Mesodermal cell (in vitro differentiated cells): Measurements from ENCODE around the gene SH3BGR.

ENCODE experiments used
- H3K27ac ChIP-seq: 2 replicates; pipeline ENCODE4 v1.7.0; 2013; ENCODE audit warnings: mild to moderate bottlenecking, low read depth, low read length, moderate library complexity; ENCODE audit not compliant: severe bottlenecking
- H3K36me3 ChIP-seq: 2 replicates; pipeline ENCODE4 v1.7.1; 2013; ENCODE audit warnings: mild to moderate bottlenecking, low read length, moderate library complexity; ENCODE audit not compliant: control insufficient read depth, insufficient read depth
- H3K4me1 ChIP-seq: one replicate; pipeline ENCODE4 v1.7.1; 2013; ENCODE audit warnings: mild to moderate bottlenecking, low read length; ENCODE audit not compliant: insufficient read depth, control insufficient read depth, poor library complexity, severe bottlenecking
- H3K4me3 ChIP-seq: 2 replicates; pipeline ENCODE4 v1.7.0; 2013; ENCODE audit warnings: low read length, control low read depth, mild to moderate bottlenecking; ENCODE audit not compliant: insufficient read depth, poor library complexity, severe bottlenecking; ENCODE audit errors: extremely low read depth
- H3K9me3 ChIP-seq: 2 replicates; pipeline ENCODE4 v1.7.1; 2013; ENCODE audit warnings: mild to moderate bottlenecking, low read length, moderate library complexity; ENCODE audit not compliant: control insufficient read depth
- WGBS, 2 experiments: methylation state at CpG; one replicate each; pipeline ENCODE4 v1.1.5; 2013; ENCODE audit warnings: missing lambda C conversion rate in 2 of 2; ENCODE audit not compliant: insufficient coverage in 2 of 2; 5-methylcytosine and 5-hydroxymethylcytosine counted together

Gene SH3BGR

DNA sequence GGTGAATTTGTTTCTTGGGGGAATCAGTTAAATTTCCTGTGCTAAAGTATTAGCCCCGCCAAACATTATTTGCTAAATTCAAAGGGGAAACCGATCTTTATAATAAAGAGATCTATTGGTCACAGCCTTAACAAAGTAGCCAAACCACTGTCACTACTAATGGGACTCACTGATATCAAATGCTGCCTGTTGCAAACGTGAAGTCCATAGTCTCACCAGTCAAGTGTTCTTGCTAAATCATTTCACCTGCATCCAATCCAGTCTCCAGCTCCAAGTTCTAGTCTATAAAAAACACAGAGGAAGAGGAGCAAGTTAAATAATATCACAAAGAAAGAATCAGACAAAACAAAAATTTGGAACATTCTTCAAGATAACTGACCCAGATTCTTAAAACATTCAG, 30.1 kb downstream of the SH3BGR start:
- Histone ChIP-seq H3K36me3 (no peaks in the 10 kb centered on the region), H3K4me3 (no peak overlapping the region), H3K4me1 (no peaks in the 10 kb centered on the region), H3K27ac (no peak overlapping the region), H3K9me3 (no peaks in the 10 kb centered on the region)
- WGBS, 2 experiments, result 60 to 81% methylated on average over 2 of the region's 3 CpGs

DNA sequence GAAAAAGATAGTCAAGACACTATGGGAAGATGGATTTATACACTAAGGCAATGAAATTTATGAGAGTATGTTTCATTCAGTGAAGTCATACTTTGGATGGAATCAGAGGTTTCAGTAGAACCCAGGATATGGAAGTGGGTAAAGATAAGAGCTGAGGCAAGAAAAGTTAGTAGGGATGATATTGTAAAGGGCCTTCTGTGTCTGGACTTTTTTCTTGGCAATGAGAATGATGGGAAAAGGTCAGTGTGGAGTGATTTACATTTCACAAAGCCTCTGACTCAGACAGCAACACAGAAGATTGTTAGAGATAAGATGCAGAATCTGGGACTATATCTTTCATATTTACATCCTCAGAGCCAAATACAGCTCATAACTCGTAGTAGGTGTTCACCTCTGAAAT, 32.1 kb downstream of the SH3BGR start:
- H3K4me1 ChIP-seq, result no peaks in the 10 kb centered on the region
- H3K36me3 ChIP-seq, result no peaks in the 10 kb centered on the region
- no peaks in the 10 kb centered on the region for H3K9me3 ChIP-seq
- no CpG with 5 or more reads among the region's 1 CpG for WGBS, 2 experiments
- no peak overlapping the region for H3K27ac ChIP-seq
- no peak overlapping the region for H3K4me3 ChIP-seq

DNA sequence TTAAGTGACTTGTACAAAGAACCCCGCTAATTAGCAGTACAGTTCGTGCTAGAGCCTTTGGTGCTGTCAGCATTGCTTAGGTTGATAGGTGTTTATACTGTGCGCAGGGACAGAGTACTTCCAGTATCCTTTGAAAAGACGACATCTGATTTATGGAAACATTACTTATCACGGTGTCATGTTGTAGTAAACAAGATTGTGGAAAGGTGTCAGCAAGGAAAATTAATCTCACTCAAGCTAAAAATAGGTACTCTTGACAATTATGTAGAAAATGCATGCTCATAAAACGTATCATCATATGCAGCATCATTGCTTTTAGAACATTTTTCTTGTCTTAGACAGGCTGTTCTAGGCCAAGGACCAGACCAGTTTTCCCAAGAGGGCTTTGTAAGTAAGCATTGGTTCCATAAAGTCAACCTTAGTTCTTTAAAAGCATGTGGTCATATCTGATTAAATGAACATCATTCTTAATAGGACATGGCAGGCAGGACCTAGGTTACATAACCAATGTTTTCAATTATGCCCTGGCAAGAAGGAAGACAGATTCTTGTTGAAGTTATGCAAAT, 33.0 kb downstream of the SH3BGR start:
- H3K9me3 ChIP-seq, result no peaks in the 10 kb centered on the region
- no peaks in the 10 kb centered on the region for H3K4me1 ChIP-seq
- no peak overlapping the region for H3K4me3 ChIP-seq
- no peaks in the 10 kb centered on the region for H3K36me3 ChIP-seq
- no peak overlapping the region for H3K27ac ChIP-seq
- WGBS, 2 experiments, result 88 to 92% methylated on average over 4 to 5 of the region's 6 CpGs

DNA sequence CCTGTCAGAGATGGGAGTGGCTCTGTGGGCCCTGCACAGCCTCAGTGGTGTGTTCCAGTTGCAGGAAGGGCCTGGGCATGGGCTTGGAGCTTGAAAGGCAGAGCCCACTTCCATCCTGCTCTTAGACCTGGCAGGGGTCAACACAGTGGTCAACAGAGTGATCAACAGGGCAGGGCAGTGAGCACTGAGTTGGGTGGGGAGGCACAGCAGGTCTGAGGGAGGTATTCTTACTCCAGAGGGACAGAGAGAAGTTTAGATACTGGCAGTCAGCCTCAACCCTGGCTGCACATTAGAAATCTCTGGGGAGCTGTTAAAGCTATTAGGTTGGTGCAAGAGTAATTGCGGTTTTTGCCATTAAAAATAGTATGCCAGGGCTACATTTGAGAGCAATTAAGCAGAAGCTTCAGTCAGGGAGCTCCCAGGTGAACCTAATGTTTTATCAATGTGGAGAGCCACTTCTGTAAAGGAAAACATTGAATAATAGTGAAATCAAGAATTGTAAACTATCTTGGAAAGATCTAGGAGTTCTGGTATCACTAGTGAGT, 37.7 kb downstream of the SH3BGR start:
- H3K9me3 ChIP-seq, result no peaks in the 10 kb centered on the region
- no peak overlapping the region for H3K4me3 ChIP-seq
- no peaks in the 10 kb centered on the region for H3K36me3 ChIP-seq
- H3K27ac ChIP-seq, result no peak overlapping the region
- WGBS, 2 experiments, result 78 to 91% methylated on average over 1 of the region's 1 CpG
- H3K4me1 ChIP-seq, result no peaks in the 10 kb centered on the region

- no peaks in the 10 kb centered on the region for H3K36me3 ChIP-seq
- no peak overlapping the region for H3K27ac ChIP-seq
- H3K9me3 ChIP-seq, result no peaks in the 10 kb centered on the region
- H3K4me1 ChIP-seq, result no peaks in the 10 kb centered on the region
- no peak overlapping the region for H3K4me3 ChIP-seq
- WGBS, 2 experiments, result 87 to 93% methylated on average over 1 of the region's 1 CpG
Measured at GRCh38 chr21:39499156-39499555, 47.4 kb downstream of the SH3BGR start.

DNA sequence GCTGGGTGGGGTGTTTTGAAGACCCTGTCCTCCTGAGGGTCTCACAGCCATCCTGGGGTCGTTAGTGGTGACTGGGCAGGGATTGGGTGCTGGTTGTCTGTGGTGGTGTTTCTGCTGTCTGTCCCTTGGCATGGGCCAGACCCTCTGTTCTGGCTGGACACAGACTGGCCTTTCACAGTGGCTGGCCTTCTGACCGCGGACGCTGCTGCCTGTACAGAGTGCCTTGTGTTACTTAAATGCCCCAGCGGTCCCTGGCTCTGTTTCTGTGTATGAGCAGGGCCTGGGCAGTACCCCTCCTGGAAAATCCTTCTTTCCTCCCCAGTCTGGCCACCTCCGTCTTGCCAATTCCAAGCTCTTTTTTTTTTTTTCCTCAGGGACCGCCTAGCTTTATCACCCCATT, 50.9 kb downstream of the SH3BGR start:
- Histone ChIP-seq H3K36me3 (no peaks in the 10 kb centered on the region), H3K9me3 (no peaks in the 10 kb centered on the region), H3K27ac (no peak overlapping the region), H3K4me3 (no peak overlapping the region), H3K4me1 (no peaks in the 10 kb centered on the region)
- WGBS, 2 experiments, result 96% methylated on average over 5 of the region's 7 CpGs

DNA sequence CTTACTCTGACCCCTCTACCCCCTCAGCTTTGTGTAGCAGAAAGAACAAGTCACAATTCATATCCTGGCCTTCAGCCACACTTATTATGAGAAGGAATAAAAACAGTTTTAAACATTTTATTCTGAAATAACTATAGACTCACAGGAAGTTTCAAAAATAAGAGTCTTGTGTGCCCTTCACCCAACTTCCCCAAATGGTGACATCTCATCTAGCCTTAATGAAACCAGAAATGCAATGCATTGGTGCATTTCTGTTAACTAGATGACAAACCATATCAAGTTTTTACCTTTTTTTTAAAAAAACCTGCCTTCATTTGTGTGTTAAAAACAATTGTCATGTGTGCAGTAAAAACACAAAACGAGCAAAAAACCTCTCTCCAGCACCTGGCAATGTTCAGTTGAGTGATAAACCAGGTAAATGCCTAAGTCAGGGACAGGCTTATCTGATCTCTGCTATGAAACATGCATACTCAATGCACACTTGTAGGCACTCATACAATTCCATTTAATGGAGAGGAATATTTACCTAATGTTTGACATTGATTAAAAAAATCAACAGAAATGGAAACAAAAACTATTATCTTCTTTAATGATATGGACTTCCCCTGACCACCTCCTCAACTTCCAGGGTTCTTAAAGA, 51.5 kb downstream of the SH3BGR start:
- WGBS, 2 experiments, result no CpG with 5 or more reads among the region's 1 CpG
- Histone ChIP-seq H3K9me3 (no peaks in the 10 kb centered on the region), H3K4me1 (no peaks in the 10 kb centered on the region), H3K36me3 (no peaks in the 10 kb centered on the region), H3K4me3 (no peak overlapping the region), H3K27ac (no peak overlapping the region)

GRCh38 chr21:39504230-39504629, 52.5 kb downstream of the SH3BGR start:
- Histone ChIP-seq H3K36me3 (no peaks in the 10 kb centered on the region), H3K4me1 (no peaks in the 10 kb centered on the region), H3K9me3 (no peaks in the 10 kb centered on the region), H3K4me3 (no peak overlapping the region), H3K27ac (no peak overlapping the region)
- 86 to 87% methylated on average over 6 of the region's 6 CpGs for WGBS, 2 experiments

DNA sequence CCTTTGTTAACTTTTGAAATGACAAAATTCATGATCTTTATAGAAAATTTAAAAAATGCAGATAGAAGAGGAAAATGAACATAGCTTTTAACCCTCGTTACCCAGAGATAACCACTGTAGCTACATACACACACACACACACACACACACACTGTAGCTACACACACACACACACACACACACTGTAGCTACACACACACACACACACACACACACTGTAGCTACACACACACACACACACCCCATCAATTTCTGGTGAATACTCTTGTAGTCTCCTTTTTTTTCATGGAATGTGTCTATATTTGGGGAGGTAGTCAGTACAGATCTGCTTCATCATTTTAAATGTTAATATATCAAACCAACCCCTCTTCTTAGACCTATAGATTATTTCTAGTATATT, 58.5 kb downstream of the SH3BGR start:
- WGBS, 2 experiments, result 80% methylated on average over 1 of the region's 1 CpG
- Histone ChIP-seq H3K36me3 (no peaks in the 10 kb centered on the region), H3K27ac (no peak overlapping the region), H3K4me1 (no peaks in the 10 kb centered on the region), H3K4me3 (no peak overlapping the region), H3K9me3 (no peaks in the 10 kb centered on the region)

DNA sequence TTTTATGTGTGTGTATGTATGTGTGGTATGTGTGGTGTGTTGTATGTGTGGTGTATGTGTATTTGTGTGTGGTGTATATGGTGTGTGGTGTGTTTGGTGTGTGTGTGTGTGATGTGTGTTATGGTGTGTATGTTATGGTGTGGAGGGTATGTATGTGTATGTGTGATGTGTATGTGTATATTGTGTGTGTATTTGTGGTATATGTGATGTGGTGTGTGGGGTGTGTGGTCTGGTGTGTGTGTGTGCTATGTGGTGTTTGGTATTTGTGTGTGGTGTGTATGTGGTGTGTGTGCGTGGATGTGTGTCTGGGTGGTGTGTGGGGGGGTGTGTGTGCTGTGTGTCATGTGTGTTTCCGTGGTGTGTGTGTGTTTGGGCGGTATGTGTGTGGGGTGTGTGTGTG, 59.3 kb downstream of the SH3BGR start:
- no peaks in the 10 kb centered on the region for H3K9me3 ChIP-seq
- 92 to 96% methylated on average over 2 to 3 of the region's 3 CpGs for WGBS, 2 experiments
- H3K36me3 ChIP-seq, result no peaks in the 10 kb centered on the region
- H3K27ac ChIP-seq, result no peak overlapping the region
- no peaks in the 10 kb centered on the region for H3K4me1 ChIP-seq
- H3K4me3 ChIP-seq, result no peak overlapping the region

GRCh38 chr21:39513735-39514134, 62.0 kb downstream of the SH3BGR start:
- Histone ChIP-seq H3K4me1 (no peaks in the 10 kb centered on the region), H3K36me3 (no peaks in the 10 kb centered on the region)
- 100% methylated on average over 1 of the region's 1 CpG for WGBS, 2 experiments

More at GRCh38 chr21:39513735-39514134, 62.0 kb downstream of the SH3BGR start:
- H3K4me3 ChIP-seq, result no peak overlapping the region
- H3K9me3 ChIP-seq, result no peaks in the 10 kb centered on the region
- no peak overlapping the region for H3K27ac ChIP-seq
